ENCODE data around the gene TAP1.

The TAP1 gene

GRCh38 chr6:32860674-32861073 lies 7.2 kb upstream of the TAP1 start:
- DNase-seq = no peak

GRCh38 chr6:32858194-32858593 lies 4.7 kb upstream of the TAP1 start:
- no peak for DNase-seq

GRCh38 chr6:32857156-32857891 lies 3.8 kb upstream of the TAP1 start:
- DNase-seq = no peak

- DNase-seq = no peak
Observed at GRCh38 chr6:32855467-32856174, 2.1 kb upstream of the TAP1 start.

GRCh38 chr6:32854376-32855178 lies 1.1 kb upstream of the TAP1 start:
- DNase-seq = no peak

GRCh38 chr6:32852844-32853540 lies 512 bp downstream of the TAP1 start:
- no peak for DNase-seq

GRCh38 chr6:32852018-32852843 lies 1.3 kb downstream of the TAP1 start:
- DNase-seq = no peak

- no peak for DNase-seq
Observed at GRCh38 chr6:32851025-32851424, 2.5 kb downstream of the TAP1 start.

GRCh38 chr6:32849126-32849525 lies 4.4 kb downstream of the TAP1 start:
- DNase-seq = no peak

GRCh38 chr6:32847795-32848194 lies 5.7 kb downstream of the TAP1 start:
- DNase-seq = no peak

GRCh38 chr6:32847004-32847403 lies 6.5 kb downstream of the TAP1 start:
- DNase-seq = no peak

GRCh38 chr6:32845384-32845884 lies 8.1 kb downstream of the TAP1 start:
- DNase-seq = no peak

- DNase-seq = no peak
Observed at GRCh38 chr6:32844839-32845383, 8.6 kb downstream of the TAP1 start.

GRCh38 chr6:32843979-32844838 lies 9.3 kb downstream of the TAP1 start, which contains the start of gene PSMB8:
PSMB8 (minus strand) TSS chr6:32844047; CDS start chr6:32843996, 51 bp downstream.
- DNase-seq = peak; percentile 92 to 98

GRCh38 chr6:32843331-32843978 lies 10.0 kb downstream of the TAP1 start:
- DNase-seq = no peak

GRCh38 chr6:32842690-32843089 lies 10.8 kb downstream of the TAP1 start:
- DNase-seq = no peak

- DNase-seq = no peak
Observed at GRCh38 chr6:32842021-32842650, 11.4 kb downstream of the TAP1 start.

- DNase-seq = no peak
Observed at GRCh38 chr6:32840604-32841246, 12.8 kb downstream of the TAP1 start.

GRCh38 chr6:32839356-32839755 lies 14.1 kb downstream of the TAP1 start:
- DNase-seq = no peak
